Measurements from ENCODE around the gene CPNE6. TPM values are rescaled to one million over a fixed set of nuclear protein-coding genes. Genes with fewer than 3 reads are reported as not detected.

The CPNE6 gene
- polyA plus RNA-seq, 3 donors: not detected

GRCh38 chr14:24119691-24120090, 48.3 kb downstream of the CPNE6 start:
- TF ChIP-seq CTCF (IDR thresholded peaks at IDR 0.05): no peak
- Histone ChIP-seq H3K9me3 (replicated peaks in 1 of 2; ENCODE audit: control insufficient read depth in 1 of 2, insufficient read depth in 1 of 2, low read length in 2 of 2) (no peaks in the 10 kb centered on the region), H4K20me1 (ENCODE audit: insufficient read depth, low read length) (no peaks in the 10 kb centered on the region), H3K79me2 (ENCODE audit: insufficient read depth, low read length) (peaks cover 24% of the 10 kb centered on the region), H3K27ac (ENCODE audit: low read depth in 1 of 2, low read length in 2 of 2) (no peak overlapping the region), H3K4me2 (replicated peaks; ENCODE audit: extremely low read depth, low read length, poor library complexity, severe bottlenecking) (no peak overlapping the region), H3K27me3 (ENCODE audit: control insufficient read depth in 2 of 2, insufficient read depth in 2 of 2, low read length in 2 of 2) (no peaks in the 10 kb centered on the region), H3K36me3 (replicated peaks in 1 of 2; ENCODE audit: control insufficient read depth in 1 of 2, insufficient read depth in 2 of 2, low read length in 2 of 2) (peaks cover 71 to 85% of the 10 kb centered on the region in 2 donors), H3K4me3 (replicated peaks in 1 of 3; ENCODE audit: low read depth in 2 of 3, low read length in 3 of 3) (no peak overlapping the region), H2AFZ (ENCODE audit: insufficient read depth, low read depth, low read length, poor library complexity, severe bottlenecking) (no peak overlapping the region), H3K9ac (ENCODE audit: insufficient read depth, low read length, poor library complexity, severe bottlenecking) (no peak overlapping the region), H3K4me1 (ENCODE audit: control insufficient read depth in 1 of 2, insufficient read depth in 2 of 2, low read length in 2 of 2) (peaks cover 13 to 18% of the 10 kb centered on the region in 2 donors)
- Mint-ChIP-seq H3K27me3 (ENCODE audit: low read depth in 3 of 3) (peaks cover 0 to 8% (median 2%) of the 10 kb centered on the region in 3 donors), H3K4me3 (peak overlapping the region in 1 of 2 donors; percentile 9), H3K9me3 (no peaks in the 10 kb centered on the region), H3K27ac (no peak overlapping the region), H3K36me3 (peaks cover 65 to 88% of the 10 kb centered on the region in 2 donors), H3K4me1 (peaks cover 21% of the 10 kb centered on the region)
- intact Hi-C loops (cut with micrococcal nuclease): loop anchor here in 1 of 2 donors (10.0 kb wide), 2 partner anchors 175 to 1195 kb away; partner anchors contain the start of genes DHRS1, NOP9 and PRMT5
- DNase-seq: no peak
- 100% methylated on average over 5 of the region's 6 CpGs for WGBS (ENCODE audit: insufficient coverage)

DNA sequence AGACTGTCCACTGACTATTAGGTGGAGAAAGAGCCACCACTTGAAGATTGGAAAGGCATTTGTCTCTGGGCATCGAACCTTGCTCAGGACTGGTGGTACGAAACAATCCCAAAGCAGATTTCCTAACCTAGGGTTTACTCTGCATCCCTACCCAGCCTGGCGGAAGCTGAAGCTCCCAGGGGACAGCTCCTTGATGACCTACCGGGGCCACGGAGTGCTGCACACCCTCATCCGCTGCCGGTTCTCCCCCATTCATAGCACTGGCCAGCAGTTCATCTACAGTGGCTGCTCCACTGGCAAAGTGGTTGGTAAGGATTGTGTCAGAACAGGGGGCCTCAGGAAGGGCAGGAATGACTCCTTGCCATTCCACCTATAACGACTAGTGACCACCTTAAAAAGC, 49.8 kb downstream of the CPNE6 start:
- peaks cover 65 to 93% of the 10 kb centered on the region in 2 donors for H3K36me3 Mint-ChIP-seq
- no peak overlapping the region for H3K27ac Mint-ChIP-seq

More for the DNA sequence above, 49.8 kb downstream of the CPNE6 start:
- peaks cover 3 to 7% of the 10 kb centered on the region in 2 donors for H3K4me1 ChIP-seq (ENCODE audit: control insufficient read depth in 1 of 2, insufficient read depth in 2 of 2, low read length in 2 of 2)
- H3K9me3 ChIP-seq (replicated peaks in 1 of 2; ENCODE audit: control insufficient read depth in 1 of 2, insufficient read depth in 1 of 2, low read length in 2 of 2): no peaks in the 10 kb centered on the region
- no peak overlapping the region for H3K4me3 ChIP-seq (replicated peaks in 1 of 3; ENCODE audit: low read depth in 2 of 3, low read length in 3 of 3)
- peak overlapping the region in 1 of 2 donors; percentile 5 for H3K27ac ChIP-seq (ENCODE audit: low read depth in 1 of 2, low read length in 2 of 2)
- Mint-ChIP-seq H3K27me3 (ENCODE audit: low read depth in 3 of 3) (peaks cover 0 to 5% (median 0%) of the 10 kb centered on the region in 3 donors), H3K9me3 (no peaks in the 10 kb centered on the region), H3K4me3 (no peak overlapping the region), H3K4me1 (peaks cover 12% of the 10 kb centered on the region)
- H3K79me2 ChIP-seq (ENCODE audit: insufficient read depth, low read length): peaks cover 13% of the 10 kb centered on the region
- H2AFZ ChIP-seq (ENCODE audit: insufficient read depth, low read depth, low read length, poor library complexity, severe bottlenecking): no peak overlapping the region
- H3K9ac ChIP-seq (ENCODE audit: insufficient read depth, low read length, poor library complexity, severe bottlenecking): no peak overlapping the region
- peaks cover 71 to 86% of the 10 kb centered on the region in 2 donors for H3K36me3 ChIP-seq (replicated peaks in 1 of 2; ENCODE audit: control insufficient read depth in 1 of 2, insufficient read depth in 2 of 2, low read length in 2 of 2)
- 100% methylated on average over 2 of the region's 8 CpGs for WGBS (ENCODE audit: insufficient coverage)
- no peak overlapping the region for H3K4me2 ChIP-seq (replicated peaks; ENCODE audit: extremely low read depth, low read length, poor library complexity, severe bottlenecking)
- DNase-seq: no peak
- intact Hi-C loops (cut with micrococcal nuclease): no loop called here
- no peaks in the 10 kb centered on the region for H3K27me3 ChIP-seq (ENCODE audit: control insufficient read depth in 2 of 2, insufficient read depth in 2 of 2, low read length in 2 of 2)
- no peak for TF ChIP-seq CTCF (IDR thresholded peaks at IDR 0.05)
- H4K20me1 ChIP-seq (ENCODE audit: insufficient read depth, low read length): no peaks in the 10 kb centered on the region
